ENCODE results near the gene GHRH. TPM values are rescaled to one million over a fixed set of nuclear protein-coding genes. Genes with fewer than 3 reads are reported as not detected.
A peak's percentile ranks its signal among the peaks of the same experiment; 100 is the strongest.

The GHRH gene
- total and polyA plus RNA-seq, 2 of the 4 experiments (the other 2 are of a cell fraction), result not detected

DNA sequence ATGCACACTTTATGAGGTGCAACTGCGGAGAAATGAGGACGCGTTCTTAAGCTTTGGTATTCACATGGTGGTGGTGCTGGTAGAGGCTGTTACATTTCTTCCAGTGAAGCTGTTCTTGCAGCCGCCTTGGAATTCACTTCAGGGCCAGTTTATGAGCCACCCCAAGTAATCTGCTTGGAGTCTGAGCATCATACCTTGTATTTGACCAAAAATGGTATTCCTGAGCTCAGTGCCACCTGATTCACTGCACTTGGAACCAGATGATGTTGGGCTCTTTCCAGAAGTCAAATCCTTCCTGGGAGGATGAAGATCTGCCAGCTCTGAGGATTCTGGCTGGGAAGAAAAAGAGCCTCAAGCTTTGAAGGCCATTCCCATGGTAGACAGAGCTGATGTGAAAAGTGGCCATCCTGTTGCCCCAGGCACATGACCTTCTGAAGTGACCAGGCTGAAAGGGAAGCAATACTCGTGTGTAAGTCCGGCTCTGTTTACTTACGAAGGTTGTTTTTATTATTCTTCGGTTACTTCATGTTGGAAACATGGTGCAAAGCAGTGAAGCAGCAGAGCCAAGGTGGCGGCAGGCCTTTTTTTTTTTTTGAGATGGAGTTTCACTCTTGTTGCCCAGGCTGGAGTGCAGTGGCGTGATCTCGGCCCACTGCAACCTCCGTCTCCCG lies 35.6 kb upstream of the GHRH start:
- H3K4me3 ChIP-seq (ENCODE audit: insufficient read depth, low read depth, low read length), result no peak overlapping the region
- peak overlapping the region; percentile 92 for H3K23ac ChIP-seq (ENCODE audit: low read depth, low read length)
- intact Hi-C loops (cut with micrococcal nuclease) (no loop called here), in situ Hi-C loops (cut with MboI; ENCODE audit: low sequenced_read_pairs) (no loop called here), dilution Hi-C loops (cut with HindIII; ENCODE audit: low sequenced_read_pairs, unreplicated experiment) (no loop called here)
- peak overlapping the region; percentile 75; the same call in 1 of the 2 replicates for H4K91ac ChIP-seq (ENCODE audit: insufficient read depth, low read depth, low read length)
- no peaks in the 10 kb centered on the region for H3K9me3 ChIP-seq (ENCODE audit: control insufficient read depth, insufficient read depth, low read length)
- H3K4me1 ChIP-seq (ENCODE audit: control insufficient read depth, insufficient read depth, low read length), result peaks cover 29% of the 10 kb centered on the region
- H2BK20ac ChIP-seq (ENCODE audit: low read depth, low read length), result peak overlapping the region; percentile 88; the same call in 1 of the 2 replicates
- peak overlapping the region; percentile 84 for H3K14ac ChIP-seq (replicated peaks; ENCODE audit: low read depth, low read length)
- no TSS peak for BruUV-seq (replicated peaks)
- H3K18ac ChIP-seq (ENCODE audit: low read depth, low read length), result peak overlapping the region; percentile 62; the same call in 1 of the 2 replicates
- 80% methylated on average over 4 of the region's 13 CpGs; no CpG with 5 or more reads in 1 of the 2 experiments for WGBS, 2 experiments (ENCODE audit: extremely low coverage in 2 of 2, insufficient read length in 1 of 2)
- ATAC-seq (ENCODE audit: low read depth) (no peak; the same call in 1 of the 2 replicates), DNase-seq (peak; percentile 84)
- H2AFZ ChIP-seq (replicated peaks; ENCODE audit: low read length, poor library complexity), result no peak overlapping the region
- H4K8ac ChIP-seq (ENCODE audit: low read depth in 2 of 2, low read length in 2 of 2), result peak overlapping the region; percentile 43 to 70; a peak in 2 of 4 replicates
- peak overlapping the region; percentile 43; the same call in 1 of the 2 replicates for H3K56ac ChIP-seq (ENCODE audit: extremely low read depth, insufficient read depth, low read length)
- H3K4ac ChIP-seq (ENCODE audit: low read depth, low read length), result peak overlapping the region; percentile 89
- H3K9ac ChIP-seq (ENCODE audit: low read depth, low read length), result no peak overlapping the region
- ChIA-PET POLR2A (ENCODE audit: unreplicated experiment) (no interaction called here), CTCF (interaction anchor here (0.6 kb wide), 1 partner anchor 72 kb away, joined by 7 read pairs; no protein-coding TSS in a partner anchor)
- H3K36me3 ChIP-seq (ENCODE audit: control insufficient read depth, insufficient read depth, low read length), result peaks cover 12% of the 10 kb centered on the region
- peak overlapping the region; percentile 68 for H2BK5ac ChIP-seq (ENCODE audit: low read depth, low read length, poor library complexity, severe bottlenecking)
- H2BK15ac ChIP-seq (ENCODE audit: low read depth, low read length), result peak overlapping the region; percentile 49; the same call in 1 of the 3 replicates
- H2AK5ac ChIP-seq (ENCODE audit: low read depth, low read length), result peak overlapping the region; percentile 94
- peak overlapping the region; percentile 64 for H3K27ac ChIP-seq (ENCODE audit: insufficient read depth, low read length)
- no peaks in the 10 kb centered on the region for H3K27me3 ChIP-seq (ENCODE audit: control insufficient read depth, insufficient read depth, low read length)
- peak overlapping the region; percentile 80; the same call in 1 of the 2 replicates for H4K5ac ChIP-seq (ENCODE audit: low read depth, low read length)
- no peak overlapping the region; the same call in 1 of the 2 replicates for H3K4me2 ChIP-seq (ENCODE audit: low read depth, low read length)
- H3K79me1 ChIP-seq (ENCODE audit: low read depth in 1 of 2, low read length in 2 of 2), result peaks cover 36 to 78% of the 10 kb centered on the region in 2 experiments
- H2BK120ac ChIP-seq (ENCODE audit: low read depth, low read length), result peak overlapping the region; percentile 85; the same call in 1 of the 2 replicates
- H4K20me1 ChIP-seq (ENCODE audit: insufficient read depth, low read length), result peaks cover 26% of the 10 kb centered on the region; the same call in 1 of the 2 replicates
- peak overlapping the region; percentile 29 for H2AK9ac ChIP-seq (replicated peaks; ENCODE audit: low read depth, low read length, poor library complexity)
- peaks cover 41% of the 10 kb centered on the region for H3K9me1 ChIP-seq (ENCODE audit: insufficient read depth, low read length)
- TF ChIP-seq RCOR1 (IDR thresholded peaks at IDR 0.05; ENCODE audit: insufficient replicate concordance, low read length), result no peak
- no peak for TF ChIP-seq CEBPB (IDR thresholded peaks at IDR 0.05; ENCODE audit: low read depth, low read length)
- TF ChIP-seq, protein P1, sequence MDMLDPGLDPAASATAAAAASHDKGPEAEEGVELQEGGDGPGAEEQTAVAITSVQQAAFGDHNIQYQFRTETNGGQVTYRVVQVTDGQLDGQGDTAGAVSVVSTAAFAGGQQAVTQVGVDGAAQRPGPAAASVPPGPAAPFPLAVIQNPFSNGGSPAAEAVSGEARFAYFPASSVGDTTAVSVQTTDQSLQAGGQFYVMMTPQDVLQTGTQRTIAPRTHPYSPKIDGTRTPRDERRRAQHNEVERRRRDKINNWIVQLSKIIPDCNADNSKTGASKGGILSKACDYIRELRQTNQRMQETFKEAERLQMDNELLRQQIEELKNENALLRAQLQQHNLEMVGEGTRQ (IDR thresholded peaks at IDR 0.05; ENCODE audit: low read depth, low read length), result no peak
- no peak for TF ChIP-seq POLR2A (IDR thresholded peaks at IDR 0.05; ENCODE audit: low read depth, low read length)
- TF ChIP-seq, protein P2, sequence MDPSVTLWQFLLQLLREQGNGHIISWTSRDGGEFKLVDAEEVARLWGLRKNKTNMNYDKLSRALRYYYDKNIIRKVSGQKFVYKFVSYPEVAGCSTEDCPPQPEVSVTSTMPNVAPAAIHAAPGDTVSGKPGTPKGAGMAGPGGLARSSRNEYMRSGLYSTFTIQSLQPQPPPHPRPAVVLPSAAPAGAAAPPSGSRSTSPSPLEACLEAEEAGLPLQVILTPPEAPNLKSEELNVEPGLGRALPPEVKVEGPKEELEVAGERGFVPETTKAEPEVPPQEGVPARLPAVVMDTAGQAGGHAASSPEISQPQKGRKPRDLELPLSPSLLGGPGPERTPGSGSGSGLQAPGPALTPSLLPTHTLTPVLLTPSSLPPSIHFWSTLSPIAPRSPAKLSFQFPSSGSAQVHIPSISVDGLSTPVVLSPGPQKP (IDR thresholded peaks at IDR 0.05; ENCODE audit: borderline replicate concordance, low read depth, low read length), result no peak
- no peak for TF ChIP-seq NFE2L2 (IDR thresholded peaks at IDR 0.05; ENCODE audit: low read depth, low read length)
- no peak for TF ChIP-seq CHD1 (IDR thresholded peaks at IDR 0.05; ENCODE audit: low read depth, low read length)
- TF ChIP-seq MAFK (IDR thresholded peaks at IDR 0.05; ENCODE audit: low read depth, low read length), result no peak
- TF ChIP-seq, protein P3, sequence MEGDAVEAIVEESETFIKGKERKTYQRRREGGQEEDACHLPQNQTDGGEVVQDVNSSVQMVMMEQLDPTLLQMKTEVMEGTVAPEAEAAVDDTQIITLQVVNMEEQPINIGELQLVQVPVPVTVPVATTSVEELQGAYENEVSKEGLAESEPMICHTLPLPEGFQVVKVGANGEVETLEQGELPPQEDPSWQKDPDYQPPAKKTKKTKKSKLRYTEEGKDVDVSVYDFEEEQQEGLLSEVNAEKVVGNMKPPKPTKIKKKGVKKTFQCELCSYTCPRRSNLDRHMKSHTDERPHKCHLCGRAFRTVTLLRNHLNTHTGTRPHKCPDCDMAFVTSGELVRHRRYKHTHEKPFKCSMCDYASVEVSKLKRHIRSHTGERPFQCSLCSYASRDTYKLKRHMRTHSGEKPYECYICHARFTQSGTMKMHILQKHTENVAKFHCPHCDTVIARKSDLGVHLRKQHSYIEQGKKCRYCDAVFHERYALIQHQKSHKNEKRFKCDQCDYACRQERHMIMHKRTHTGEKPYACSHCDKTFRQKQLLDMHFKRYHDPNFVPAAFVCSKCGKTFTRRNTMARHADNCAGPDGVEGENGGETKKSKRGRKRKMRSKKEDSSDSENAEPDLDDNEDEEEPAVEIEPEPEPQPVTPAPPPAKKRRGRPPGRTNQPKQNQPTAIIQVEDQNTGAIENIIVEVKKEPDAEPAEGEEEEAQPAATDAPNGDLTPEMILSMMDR (conservative IDR thresholded peaks at IDR 0.05; ENCODE audit: low read depth, low read length), result no peak
- TF ChIP-seq RAD21 (IDR thresholded peaks at IDR 0.05; ENCODE audit: low read length), result no peak
- no peak for TF ChIP-seq FOS (IDR thresholded peaks at IDR 0.05; ENCODE audit: low read depth, low read length)
- no peak for TF ChIP-seq RFX5 (IDR thresholded peaks at IDR 0.05; ENCODE audit: low read depth, low read length)
- no peak for TF ChIP-seq MXI1 (IDR thresholded peaks at IDR 0.05; ENCODE audit: borderline replicate concordance, low read depth, low read length)
- no peak for TF ChIP-seq SMC3 (IDR thresholded peaks at IDR 0.05; ENCODE audit: low read depth, low read length)
- no peak for TF ChIP-seq BHLHE40 (IDR thresholded peaks at IDR 0.05; ENCODE audit: low read depth, low read length)

Measured in IMR-90 (cell line).